HUES6 (cell line): ENCODE data around the gene OBSCN.

Source experiments
- H3K27ac ChIP-seq: 2 replicates; pipeline ENCODE4 v1.7.0; 2013; ENCODE audit warnings: low read depth, mild to moderate bottlenecking, low read length, inconsistent platforms
- H3K27me3 ChIP-seq: 2 replicates; pipeline ENCODE4 v1.6.1; 2013; ENCODE audit warnings: low read length; ENCODE audit not compliant: control insufficient read depth, insufficient read depth
- H3K36me3 ChIP-seq: 2 replicates; pipeline ENCODE4 v1.6.1; 2013; ENCODE audit warnings: low read length; ENCODE audit not compliant: control insufficient read depth, insufficient read depth
- H3K4me1 ChIP-seq: 2 replicates; pipeline ENCODE4 v1.6.1; 2013; ENCODE audit warnings: low read length; ENCODE audit not compliant: control insufficient read depth, insufficient read depth
- H3K4me3 ChIP-seq: 2 replicates; pipeline ENCODE4 v1.5.1; 2013; ENCODE audit warnings: low read depth, low read length
- H3K9ac ChIP-seq: one replicate; pipeline ENCODE4 v1.6.1; 2013; ENCODE audit warnings: mild to moderate bottlenecking, low read length
- H3K9me3 ChIP-seq: 2 replicates; pipeline ENCODE4 v1.6.1; 2013; ENCODE audit warnings: low read depth, low read length; ENCODE audit not compliant: control insufficient read depth, insufficient read depth

OBSCN gene

GRCh38 chr1:228381356-228381755, 173.5 kb downstream of the OBSCN start:
- H3K9ac ChIP-seq, result no peak overlapping the region
- H3K36me3 ChIP-seq, result no peaks in the 10 kb centered on the region
- no peaks in the 10 kb centered on the region for H3K9me3 ChIP-seq
- H3K27ac ChIP-seq, result no peak overlapping the region
- H3K4me3 ChIP-seq, result no peak overlapping the region
- H3K27me3 ChIP-seq, result peaks cover 30% of the 10 kb centered on the region
- H3K4me1 ChIP-seq, result peaks cover 7% of the 10 kb centered on the region

- Histone ChIP-seq H3K27ac (no peak overlapping the region), H3K4me3 (no peak overlapping the region), H3K27me3 (peaks cover 22% of the 10 kb centered on the region), H3K36me3 (no peaks in the 10 kb centered on the region), H3K9ac (no peak overlapping the region), H3K9me3 (no peaks in the 10 kb centered on the region), H3K4me1 (peaks cover 7% of the 10 kb centered on the region)
These were observed 175.9 kb downstream of the OBSCN start for GRCh38 chr1:228383773-228384172.

DNA sequence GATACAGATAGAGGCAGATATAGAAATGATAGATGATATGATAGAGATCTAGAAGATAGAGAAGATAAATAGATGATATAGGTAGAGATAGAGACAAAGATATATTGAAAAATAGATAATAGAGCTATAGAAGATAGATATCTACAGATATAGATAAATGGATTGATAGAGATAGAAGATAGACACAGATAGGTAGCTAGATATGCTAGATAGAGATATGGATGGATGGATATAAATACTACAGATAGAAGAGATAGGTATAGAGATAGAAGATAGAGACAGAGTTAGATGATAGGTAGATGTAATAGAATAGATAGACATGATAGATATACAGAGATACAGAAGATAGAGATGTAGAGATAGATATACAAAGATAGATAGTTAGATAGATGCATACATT, 177.4 kb downstream of the OBSCN start:
- Histone ChIP-seq H3K4me1 (no peaks in the 10 kb centered on the region), H3K27me3 (peaks cover 8% of the 10 kb centered on the region; the same call in 1 of the 2 replicates), H3K36me3 (no peaks in the 10 kb centered on the region), H3K9ac (no peak overlapping the region), H3K4me3 (no peak overlapping the region), H3K27ac (no peak overlapping the region), H3K9me3 (no peaks in the 10 kb centered on the region)

GRCh38 chr1:228387321-228387720, 179.5 kb downstream of the OBSCN start:
- H3K9me3 ChIP-seq, result no peaks in the 10 kb centered on the region
- no peak overlapping the region for H3K4me3 ChIP-seq
- H3K27me3 ChIP-seq, result no peaks in the 10 kb centered on the region; the same call in 1 of the 2 replicates
- H3K36me3 ChIP-seq, result peaks cover 4% of the 10 kb centered on the region
- no peak overlapping the region for H3K27ac ChIP-seq
- H3K4me1 ChIP-seq, result no peaks in the 10 kb centered on the region
- no peak overlapping the region for H3K9ac ChIP-seq

DNA sequence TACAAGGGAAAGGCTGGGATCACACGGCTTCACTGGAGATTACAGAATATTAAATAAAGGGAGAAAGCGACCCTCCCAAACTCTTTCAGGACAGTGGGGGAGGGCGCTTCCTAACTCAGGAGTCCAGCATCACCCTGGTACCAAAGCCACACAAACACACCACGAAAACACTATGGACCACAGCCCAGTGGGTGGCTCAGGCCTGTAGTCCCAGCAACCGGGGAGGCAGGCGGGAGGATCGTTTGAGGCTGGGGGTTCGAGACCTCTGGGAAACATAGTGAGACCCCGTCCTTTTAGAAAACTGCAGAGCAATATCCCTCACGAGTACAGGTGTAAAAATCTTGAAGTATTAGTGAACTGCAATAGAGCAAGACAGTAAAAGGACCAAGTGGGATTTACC, 182.8 kb downstream of the OBSCN start:
- no peaks in the 10 kb centered on the region for H3K27me3 ChIP-seq
- no peaks in the 10 kb centered on the region for H3K4me1 ChIP-seq
- H3K27ac ChIP-seq, result no peak overlapping the region
- H3K36me3 ChIP-seq, result peaks cover 32% of the 10 kb centered on the region
- H3K9me3 ChIP-seq, result no peaks in the 10 kb centered on the region
- H3K9ac ChIP-seq, result no peak overlapping the region
- H3K4me3 ChIP-seq, result no peak overlapping the region

GRCh38 chr1:228391411-228392020, 183.7 kb downstream of the OBSCN start:
- Histone ChIP-seq H3K27ac (no peak overlapping the region), H3K36me3 (peaks cover 41% of the 10 kb centered on the region), H3K27me3 (no peaks in the 10 kb centered on the region), H3K9me3 (no peaks in the 10 kb centered on the region), H3K4me3 (no peak overlapping the region), H3K9ac (no peak overlapping the region), H3K4me1 (no peaks in the 10 kb centered on the region)

DNA sequence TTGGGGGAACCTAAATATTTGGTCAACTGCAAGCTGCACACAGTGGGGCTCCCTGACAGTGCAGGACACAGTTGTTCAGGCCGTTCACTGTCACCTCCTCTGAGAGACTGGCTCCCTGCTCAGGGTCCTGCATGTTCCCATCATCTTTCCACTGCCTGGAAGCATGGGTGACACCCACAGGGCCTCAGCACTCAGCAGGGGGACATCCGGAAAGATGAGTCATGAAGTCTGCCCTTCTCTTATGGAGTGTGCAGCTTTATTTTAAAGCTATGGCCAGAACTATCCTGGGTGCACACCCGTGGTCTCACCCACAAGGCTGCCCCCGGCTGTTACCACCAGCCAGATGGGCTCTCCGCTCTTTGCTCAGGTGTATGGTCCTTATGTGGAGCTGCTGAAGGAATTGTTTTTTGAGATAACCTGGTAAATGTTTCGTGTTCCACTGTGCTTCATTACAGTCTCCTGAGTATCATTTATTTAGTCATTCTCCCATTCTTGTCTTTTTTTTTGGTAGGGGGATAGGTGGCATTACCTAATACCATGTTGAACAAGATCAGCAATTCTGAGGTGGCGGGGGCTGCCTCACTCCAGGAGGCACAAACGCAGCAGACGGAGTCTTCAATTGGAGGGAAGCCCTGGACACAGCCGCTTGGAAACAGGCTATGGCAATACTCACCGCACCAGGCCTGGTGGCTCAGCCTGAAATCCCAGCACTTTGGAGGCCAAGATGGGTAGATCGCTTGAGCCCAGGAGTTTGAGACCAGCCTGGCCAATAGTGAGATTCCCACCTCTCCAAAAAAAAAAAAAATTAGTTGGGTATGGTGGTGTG, 184.5 kb downstream of the OBSCN start:
- H3K9me3 ChIP-seq, result no peaks in the 10 kb centered on the region
- no peak overlapping the region for H3K4me3 ChIP-seq
- H3K4me1 ChIP-seq, result no peaks in the 10 kb centered on the region
- H3K9ac ChIP-seq, result no peak overlapping the region
- no peaks in the 10 kb centered on the region for H3K27me3 ChIP-seq
- H3K36me3 ChIP-seq, result peaks cover 48% of the 10 kb centered on the region
- no peak overlapping the region for H3K27ac ChIP-seq

GRCh38 chr1:228393268-228393701, 185.4 kb downstream of the OBSCN start:
- no peaks in the 10 kb centered on the region for H3K27me3 ChIP-seq
- no peak overlapping the region for H3K4me3 ChIP-seq
- no peak overlapping the region for H3K27ac ChIP-seq
- no peaks in the 10 kb centered on the region for H3K4me1 ChIP-seq
- no peaks in the 10 kb centered on the region for H3K9me3 ChIP-seq
- H3K9ac ChIP-seq, result no peak overlapping the region
- peaks cover 57% of the 10 kb centered on the region for H3K36me3 ChIP-seq

GRCh38 chr1:228393811-228394570, 186.1 kb downstream of the OBSCN start:
- Histone ChIP-seq H3K36me3 (peaks cover 64% of the 10 kb centered on the region), H3K4me1 (no peaks in the 10 kb centered on the region), H3K27ac (no peak overlapping the region), H3K9me3 (no peaks in the 10 kb centered on the region), H3K4me3 (no peak overlapping the region), H3K27me3 (no peaks in the 10 kb centered on the region), H3K9ac (no peak overlapping the region)

- peaks cover 72% of the 10 kb centered on the region for H3K36me3 ChIP-seq
- no peak overlapping the region for H3K9ac ChIP-seq
- H3K4me3 ChIP-seq, result no peak overlapping the region
- H3K27me3 ChIP-seq, result no peaks in the 10 kb centered on the region
- no peaks in the 10 kb centered on the region for H3K9me3 ChIP-seq
- no peak overlapping the region for H3K27ac ChIP-seq
- H3K4me1 ChIP-seq, result no peaks in the 10 kb centered on the region
These were observed 186.9 kb downstream of the OBSCN start for GRCh38 chr1:228394571-228395394.
